OCI-LY3 (cell line): ENCODE measurements around the gene ANO4.

Source experiments
- CTCF ChIP-seq: fragments of 200-600, 300-600 bp; sonication (generic); IDR thresholded peaks from 2 replicates; pipeline ENCODE4 v1.5.1; 2014; ENCODE audit warnings: antibody characterized with exemption, low read length, low read depth
- EZH2phosphoT487 ChIP-seq: fragments of 200-600 bp; shearing (Covaris generic); IDR thresholded peaks from 2 replicates; pipeline ENCODE4 v1.6.1; 2018; ENCODE audit warnings: antibody characterized with exemption, mixed run types, low read depth

- no peak for TF ChIP-seq CTCF
- no peak for TF ChIP-seq EZH2phosphoT487
Observed at GRCh38 chr12:100962086-100962712, 167.6 kb downstream of the ANO4 start.
